ENCODE data around the gene CRYBG1. TPM values are rescaled to one million over a fixed set of nuclear protein-coding genes. Genes with fewer than 3 reads are reported as not detected.

Gene CRYBG1
- total and polyA plus RNA-seq, 4 experiments from 2014 or later: 20.5 to 47.1 (median 38.5) TPM

DNA sequence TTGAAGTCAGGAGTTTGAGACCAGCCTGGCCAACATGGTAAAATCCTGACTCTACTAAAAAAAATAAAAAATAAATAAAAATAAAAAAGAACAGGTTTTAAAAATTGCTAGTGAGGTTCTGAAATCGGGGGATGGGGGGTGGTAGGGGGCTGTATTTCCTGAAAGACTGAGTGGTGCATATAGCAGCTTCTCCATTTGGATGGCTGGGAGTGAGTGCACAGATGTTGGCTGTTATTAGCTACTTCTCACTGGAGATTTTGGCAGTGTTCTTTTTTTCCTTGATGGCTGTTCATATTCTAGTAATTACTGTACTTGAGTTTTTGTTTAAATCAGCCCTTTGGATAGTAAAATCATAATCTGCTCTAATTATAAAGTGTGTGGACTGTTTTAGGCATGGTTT, 189.0 kb downstream of the CRYBG1 start:
- ChIA-PET CTCF (ENCODE audit: partially characterized antibody) (interaction anchor here (1.0 to 11.7 kb wide), 2 partner anchors 28 to 38 kb away, joined by 3 to 163 read pairs; no protein-coding TSS in a partner anchor), POLR2A (ENCODE audit: partially characterized antibody) (interaction anchor here (1.1 to 2.1 kb wide), 2 partner anchors 33 to 37 kb away, joined by 3 to 9 read pairs; no protein-coding TSS in a partner anchor)
- no peaks in the 10 kb centered on the region for H3K27me3 Mint-ChIP-seq
- Histone ChIP-seq H3K36me3 (ENCODE audit: insufficient read depth, low read length) (peaks cover 53% of the 10 kb centered on the region), H3K27me3 (ENCODE audit: insufficient read depth, low read length) (no peaks in the 10 kb centered on the region), H3K4me1 (ENCODE audit: insufficient read depth, low read length) (peaks cover 18% of the 10 kb centered on the region), H3K9me3 (ENCODE audit: control insufficient read depth in 1 of 2, low read length in 2 of 2) (no peaks in the 10 kb centered on the region), H3K27ac (ENCODE audit: low read depth, low read length) (no peak overlapping the region), H3K4me3 (ENCODE audit: low read length in 2 of 2) (no peak overlapping the region)
- no peak for DNase-seq
- H3K4me3 Mint-ChIP-seq: no peak overlapping the region
- H3K9me3 Mint-ChIP-seq: no peaks in the 10 kb centered on the region
- H3K4me1 Mint-ChIP-seq: peaks cover 25 to 43% (median 34%) of the 10 kb centered on the region in 4 donors
- peaks cover 75 to 87% of the 10 kb centered on the region in 2 donors for H3K36me3 Mint-ChIP-seq
- H3K27ac Mint-ChIP-seq: peak overlapping the region; percentile 2 to 90 (median 54)
- intact Hi-C loops (cut with micrococcal nuclease): no loop called here

- Mint-ChIP-seq H3K4me1 (peaks cover 21 to 30% (median 27%) of the 10 kb centered on the region in 4 donors), H3K27ac (peak overlapping the region in 3 of 7 donors; percentile 14 to 70 (median 37)), H3K9me3 (no peaks in the 10 kb centered on the region), H3K36me3 (peaks cover 62 to 86% of the 10 kb centered on the region in 2 donors), H3K4me3 (no peak overlapping the region), H3K27me3 (no peaks in the 10 kb centered on the region)
- intact Hi-C loops (cut with micrococcal nuclease): no loop called here
- ChIA-PET CTCF (ENCODE audit: partially characterized antibody) (interaction anchor here (11.7 kb wide), 1 partner anchor 40 kb away, joined by 163 read pairs; no protein-coding TSS in a partner anchor), POLR2A (ENCODE audit: partially characterized antibody) (interaction anchor here (2.1 to 3.1 kb wide), 2 partner anchors 31 to 38 kb away, joined by 9 to 11 read pairs; no protein-coding TSS in a partner anchor)
- Histone ChIP-seq H3K9me3 (ENCODE audit: control insufficient read depth in 1 of 2, low read length in 2 of 2) (no peaks in the 10 kb centered on the region), H3K27me3 (ENCODE audit: insufficient read depth, low read length) (no peaks in the 10 kb centered on the region), H3K27ac (ENCODE audit: low read depth, low read length) (no peak overlapping the region), H3K4me1 (ENCODE audit: insufficient read depth, low read length) (peaks cover 10% of the 10 kb centered on the region), H3K4me3 (ENCODE audit: low read length in 2 of 2) (no peak overlapping the region), H3K36me3 (ENCODE audit: insufficient read depth, low read length) (peaks cover 49% of the 10 kb centered on the region)
- no peak for DNase-seq
Measured at GRCh38 chr6:106551155-106551554, 190.6 kb downstream of the CRYBG1 start.

- H3K27ac ChIP-seq (ENCODE audit: low read depth, low read length): no peak overlapping the region
Measured at GRCh38 chr6:106553440-106553839, 192.9 kb downstream of the CRYBG1 start.

GRCh38 chr6:106555767-106556166, 195.2 kb downstream of the CRYBG1 start:
- H3K9me3 Mint-ChIP-seq: no peaks in the 10 kb centered on the region
- ChIA-PET POLR2A (ENCODE audit: partially characterized antibody) (interaction anchor here (2.9 kb wide), 1 partner anchor 44 kb away, joined by 18 read pairs; no protein-coding TSS in a partner anchor), CTCF (ENCODE audit: partially characterized antibody) (interaction anchor here (1.0 to 11.7 kb wide), 9 partner anchors 8 to 111 kb away, joined by 3 to 163 read pairs (median 10); no protein-coding TSS in a partner anchor)
- H3K36me3 Mint-ChIP-seq: peaks cover 43 to 84% of the 10 kb centered on the region in 2 donors
- no peak overlapping the region for H3K4me3 ChIP-seq (ENCODE audit: low read length in 2 of 2)
- H3K27me3 ChIP-seq (ENCODE audit: insufficient read depth, low read length): no peaks in the 10 kb centered on the region
- no peaks in the 10 kb centered on the region for H3K27me3 Mint-ChIP-seq
- no peak overlapping the region for H3K27ac ChIP-seq (ENCODE audit: low read depth, low read length)
- H3K27ac Mint-ChIP-seq: peak overlapping the region in 4 of 7 donors; percentile 2 to 86 (median 25)
- no peak overlapping the region for H3K4me3 Mint-ChIP-seq
- H3K4me1 Mint-ChIP-seq: peaks cover 4 to 11% (median 7%) of the 10 kb centered on the region in 4 donors
- H3K9me3 ChIP-seq (ENCODE audit: control insufficient read depth in 1 of 2, low read length in 2 of 2): no peaks in the 10 kb centered on the region
- intact Hi-C loops (cut with micrococcal nuclease): loop anchor here (1.0 kb wide), 4 partner anchors 11 to 109 kb away; no protein-coding TSS in a partner anchor
- no peak for DNase-seq
- peaks cover 45% of the 10 kb centered on the region for H3K36me3 ChIP-seq (ENCODE audit: insufficient read depth, low read length)
- H3K4me1 ChIP-seq (ENCODE audit: insufficient read depth, low read length): no peaks in the 10 kb centered on the region

More at GRCh38 chr6:106553440-106553839, 192.9 kb downstream of the CRYBG1 start:
- intact Hi-C loops (cut with micrococcal nuclease): no loop called here
- Histone ChIP-seq H3K9me3 (ENCODE audit: control insufficient read depth in 1 of 2, low read length in 2 of 2) (no peaks in the 10 kb centered on the region), H3K4me3 (ENCODE audit: low read length in 2 of 2) (no peak overlapping the region), H3K27me3 (ENCODE audit: insufficient read depth, low read length) (no peaks in the 10 kb centered on the region), H3K36me3 (ENCODE audit: insufficient read depth, low read length) (peaks cover 32% of the 10 kb centered on the region), H3K4me1 (ENCODE audit: insufficient read depth, low read length) (no peaks in the 10 kb centered on the region)
- Mint-ChIP-seq H3K27ac (peak overlapping the region in 5 of 7 donors; percentile 53 to 86 (median 80)), H3K4me3 (no peak overlapping the region), H3K9me3 (no peaks in the 10 kb centered on the region), H3K36me3 (peaks cover 48 to 82% of the 10 kb centered on the region in 2 donors), H3K4me1 (peaks cover 9 to 16% (median 13%) of the 10 kb centered on the region in 4 donors), H3K27me3 (no peaks in the 10 kb centered on the region)
- POLR2A ChIA-PET (ENCODE audit: partially characterized antibody): interaction anchor here (1.0 to 3.1 kb wide), 6 partner anchors 15 to 41 kb away, joined by 3 to 22 read pairs (median 7); no protein-coding TSS in a partner anchor
- DNase-seq: no peak
- CTCF ChIA-PET (ENCODE audit: partially characterized antibody): interaction anchor here (1.0 to 11.7 kb wide), 9 partner anchors 10 to 466 kb away, joined by 3 to 163 read pairs (median 5); no protein-coding TSS in a partner anchor

- DNase-seq: peak in 4 of 5 donors; percentile 43 to 46 (median 45)
- Histone ChIP-seq H3K4me3 (ENCODE audit: low read length in 2 of 2) (no peak overlapping the region), H3K27ac (ENCODE audit: low read depth, low read length) (no peak overlapping the region), H3K4me1 (ENCODE audit: insufficient read depth, low read length) (no peaks in the 10 kb centered on the region), H3K36me3 (ENCODE audit: insufficient read depth, low read length) (peaks cover 46% of the 10 kb centered on the region), H3K9me3 (ENCODE audit: control insufficient read depth in 1 of 2, low read length in 2 of 2) (no peaks in the 10 kb centered on the region), H3K27me3 (ENCODE audit: insufficient read depth, low read length) (no peaks in the 10 kb centered on the region)
- Mint-ChIP-seq H3K4me3 (no peak overlapping the region), H3K4me1 (peaks cover 4 to 9% (median 7%) of the 10 kb centered on the region in 4 donors), H3K36me3 (peaks cover 43 to 84% of the 10 kb centered on the region in 2 donors), H3K27me3 (no peaks in the 10 kb centered on the region), H3K27ac (peak overlapping the region in 3 of 7 donors; percentile 2 to 75 (median 68)), H3K9me3 (no peaks in the 10 kb centered on the region)
- intact Hi-C loops (cut with micrococcal nuclease): loop anchor here (1.0 kb wide), 4 partner anchors 10 to 110 kb away; no protein-coding TSS in a partner anchor
- CTCF ChIA-PET (ENCODE audit: partially characterized antibody): interaction anchor here (0.8 to 11.7 kb wide), 18 partner anchors 9 to 116 kb away, joined by 3 to 163 read pairs (median 6); no protein-coding TSS in a partner anchor
- POLR2A ChIA-PET (ENCODE audit: partially characterized antibody): interaction anchor here (2.9 kb wide), 1 partner anchor 45 kb away, joined by 18 read pairs; no protein-coding TSS in a partner anchor
Measured at GRCh38 chr6:106556368-106556960, 195.9 kb downstream of the CRYBG1 start.

- Histone ChIP-seq H3K4me1 (ENCODE audit: insufficient read depth, low read length) (no peaks in the 10 kb centered on the region), H3K4me3 (ENCODE audit: low read length in 2 of 2) (no peak overlapping the region), H3K36me3 (ENCODE audit: insufficient read depth, low read length) (peaks cover 54% of the 10 kb centered on the region), H3K27ac (ENCODE audit: low read depth, low read length) (no peak overlapping the region), H3K27me3 (ENCODE audit: insufficient read depth, low read length) (no peaks in the 10 kb centered on the region), H3K9me3 (ENCODE audit: control insufficient read depth in 1 of 2, low read length in 2 of 2) (no peaks in the 10 kb centered on the region)
- peak overlapping the region in 1 of 7 donors; percentile 62 for H3K27ac Mint-ChIP-seq
- intact Hi-C loops (cut with micrococcal nuclease): no loop called here
- no peaks in the 10 kb centered on the region for H3K27me3 Mint-ChIP-seq
- H3K36me3 Mint-ChIP-seq: peaks cover 41 to 85% of the 10 kb centered on the region in 2 donors
- POLR2A ChIA-PET (ENCODE audit: partially characterized antibody): interaction anchor here (0.8 to 2.3 kb wide), 2 partner anchors 13 to 45 kb away, joined by 3 to 11 read pairs; no protein-coding TSS in a partner anchor
- no peaks in the 10 kb centered on the region for H3K9me3 Mint-ChIP-seq
- H3K4me3 Mint-ChIP-seq: no peak overlapping the region
- CTCF ChIA-PET (ENCODE audit: partially characterized antibody): interaction anchor here (1.2 to 11.7 kb wide), 9 partner anchors 8 to 115 kb away, joined by 3 to 163 read pairs (median 7); no protein-coding TSS in a partner anchor
- DNase-seq: no peak
- H3K4me1 Mint-ChIP-seq: peaks cover 4 to 6% (median 5%) of the 10 kb centered on the region in 4 donors
Measured at GRCh38 chr6:106557837-106558236, 197.3 kb downstream of the CRYBG1 start.

All from CD4-positive, alpha-beta memory T cell (primary cell).